GM19240 (cell line): ENCODE measurements around the gene ATXN7L3B.
"Not testable (repeated sequence)": the region's sequence is repeated elsewhere in the genome, so short reads cannot be mapped to it uniquely, and the experiment has no call there.

Experiments used
- DNase-seq: peaks from one replicate; pipeline ENCODE4 v3.0.0; 2011; ENCODE audit warnings: low spot score; ENCODE audit not compliant: insufficient read length

ATXN7L3B gene

GRCh38 chr12:74537707-74538385, at the start of gene ATXN7L3B:
Gene ATXN7L3B (plus strand): TSS chr12:74537835. CDS start chr12:74538113, 278 bp downstream.
- DNase-seq: peak; percentile 71

- DNase-seq: no peak
Measured at GRCh38 chr12:74488134-74488533, 49.5 kb upstream of the ATXN7L3B start.

GRCh38 chr12:74489543-74489942, 48.1 kb upstream of the ATXN7L3B start:
- no peak for DNase-seq

GRCh38 chr12:74490390-74491064, 47.1 kb upstream of the ATXN7L3B start:
- DNase-seq: no peak

GRCh38 chr12:74491374-74491773, 46.3 kb upstream of the ATXN7L3B start:
- no peak for DNase-seq

- no peak for DNase-seq
Measured at GRCh38 chr12:74499192-74499591, 38.4 kb upstream of the ATXN7L3B start.

GRCh38 chr12:74508873-74509657, 28.6 kb upstream of the ATXN7L3B start:
- DNase-seq: not testable (repeated sequence)

GRCh38 chr12:74509886-74510285, 27.7 kb upstream of the ATXN7L3B start:
- DNase-seq: no peak

GRCh38 chr12:74514098-74514872, 23.4 kb upstream of the ATXN7L3B start:
- no peak for DNase-seq

GRCh38 chr12:74515849-74516248, 21.8 kb upstream of the ATXN7L3B start:
- DNase-seq: no peak

GRCh38 chr12:74526535-74526934, 11.1 kb upstream of the ATXN7L3B start:
- DNase-seq: no peak

GRCh38 chr12:74527491-74527890, 10.1 kb upstream of the ATXN7L3B start:
- no peak for DNase-seq

- DNase-seq: no peak
Measured at GRCh38 chr12:74530676-74531075, 7.0 kb upstream of the ATXN7L3B start.

- DNase-seq: no peak
Measured at GRCh38 chr12:74535536-74535935, 2.1 kb upstream of the ATXN7L3B start.

- no peak for DNase-seq
Measured at GRCh38 chr12:74537126-74537706, 419 bp upstream of the ATXN7L3B start.

- no peak for DNase-seq
Measured at GRCh38 chr12:74538491-74539258, 1.0 kb downstream of the ATXN7L3B start.

GRCh38 chr12:74539261-74539660, 1.6 kb downstream of the ATXN7L3B start:
- DNase-seq: no peak

- DNase-seq: no peak
Measured at GRCh38 chr12:74539765-74540526, 2.3 kb downstream of the ATXN7L3B start.

- DNase-seq: no peak
Measured at GRCh38 chr12:74541074-74541473, 3.4 kb downstream of the ATXN7L3B start.

- no peak for DNase-seq
Measured at GRCh38 chr12:74547249-74547648, 9.6 kb downstream of the ATXN7L3B start.
